SK-N-SH (cell line): ENCODE data around the gene TMEM30A. TPM values are rescaled to one million over a fixed set of nuclear protein-coding genes. Genes with fewer than 3 reads are reported as not detected.

Experiments used
- CTCF ChIA-PET: fragments of 300-600, 350-600 bp; formaldehyde crosslinking; extraction: SDS; loops from one replicate; lab custom pipeline; 2021; lab: Yijun Ruan, JAX
- POLR2A ChIA-PET: fragments of 350-600 bp; sonication (Branson Sonifier 250); formaldehyde crosslinking; extraction: SDS; loops from one replicate; lab custom pipeline; 2020; ENCODE audit warnings: antibody characterized with exemption, inconsistent platforms; lab: Yijun Ruan, JAX
- DNase-seq: peaks from one replicate; pipeline ENCODE4 v3.0.0; 2012
- H2AFZ ChIP-seq: fragments of 200-600 bp; sonication (generic); 2 replicates; pipeline ENCODE4 v1.8.1; 2016; ENCODE audit warnings: antibody characterized with exemption, mild to moderate bottlenecking, low read depth
- H3F3A ChIP-seq: fragments of 200-600 bp; sonication (generic); replicated peaks from 2 replicates; pipeline ENCODE3; 2016; ENCODE audit warnings: antibody characterized with exemption, mild to moderate bottlenecking; ENCODE audit not compliant: insufficient read depth
- H3K27ac ChIP-seq, 2 experiments: fragments of 200-500 bp in 1 of 2; fragments of 200-600 bp in 1 of 2; sonication (Bioruptor generic) in 1 of 2; sonication (generic), shearing (Covaris generic) in 1 of 2; 2 replicates each; pipeline versions ENCODE4 v1.5.1 to v1.6.1; 2014 to 2016; ENCODE audit warnings: low read depth in 2 of 2, inconsistent platforms in 1 of 2, low read length in 1 of 2, mild to moderate bottlenecking in 1 of 2, mixed read lengths in 1 of 2
- H3K27me3 ChIP-seq: fragments of 200-600 bp; sonication (generic), shearing (Covaris generic); 2 replicates; pipeline ENCODE4 v1.6.1; 2016; ENCODE audit warnings: mixed run types; ENCODE audit not compliant: insufficient read depth
- H3K36me3 ChIP-seq, 2 experiments: fragments of 200-500 bp in 1 of 2; fragments of 200-600 bp in 1 of 2; sonication (Bioruptor generic) in 1 of 2; sonication (generic) in 1 of 2; replicated peaks in 1 of 2; 2 replicates each; pipeline versions ENCODE3 to v1.5.1; 2014 to 2016; ENCODE audit warnings: low read length in 1 of 2, mild to moderate bottlenecking in 1 of 2; ENCODE audit not compliant: insufficient read depth in 2 of 2, control insufficient read depth in 1 of 2
- H3K4me1 ChIP-seq, 2 experiments: fragments of 200-500 bp in 1 of 2; fragments of 200-600 bp in 1 of 2; sonication (Bioruptor generic) in 1 of 2; sonication (generic), shearing (Covaris generic) in 1 of 2; 2 replicates each; pipeline versions ENCODE4 v1.5.1 to v1.6.1; 2014 to 2016; ENCODE audit warnings: low read depth in 1 of 2, low read length in 1 of 2, mixed run types in 1 of 2; ENCODE audit not compliant: insufficient read depth in 2 of 2, control insufficient read depth in 1 of 2
- H3K4me2 ChIP-seq: fragments of 200-600 bp; sonication (generic), shearing (Covaris generic); 2 replicates; pipeline ENCODE4 v1.6.1; 2017; ENCODE audit warnings: mixed run types
- H3K4me3 ChIP-seq, 2 experiments: fragments of 200-500 bp in 1 of 2; fragments of 200-600 bp in 1 of 2; sonication (Bioruptor generic) in 1 of 2; sonication (generic), shearing (Covaris generic) in 1 of 2; 2 replicates each; pipeline versions ENCODE4 v1.5.1 to v1.8.1; 2014 to 2016; ENCODE audit warnings: low read depth in 2 of 2, inconsistent platforms in 1 of 2, low read length in 1 of 2, mild to moderate bottlenecking in 1 of 2, mixed read lengths in 1 of 2, moderate library complexity in 1 of 2
- H3K79me2 ChIP-seq: fragments of 200-600 bp; sonication (generic); 2 replicates; pipeline ENCODE4 v1.8.1; 2017; ENCODE audit warnings: mild to moderate bottlenecking; ENCODE audit not compliant: insufficient read depth
- H3K9ac ChIP-seq: fragments of 200-600 bp; sonication (generic); 2 replicates; pipeline ENCODE4 v1.6.1; 2017; ENCODE audit warnings: mixed run types
- H3K9me2 ChIP-seq: fragments of 200-600 bp; sonication (generic); 2 replicates; pipeline ENCODE4 v1.6.1; 2017; ENCODE audit warnings: mixed run types
- H3K9me3 ChIP-seq: fragments of 200-600 bp; sonication (generic); 2 replicates; pipeline ENCODE4 v1.6.1; 2017; ENCODE audit warnings: mixed run types, mild to moderate bottlenecking, moderate library complexity
- H4K20me1 ChIP-seq: fragments of 200-600 bp; sonication (generic); 2 replicates; pipeline ENCODE4 v1.6.1; 2017; ENCODE audit warnings: mild to moderate bottlenecking, mixed run types; ENCODE audit not compliant: insufficient read depth
- EP300 ChIP-seq, 2 experiments: IDR thresholded peaks; 2 replicates each; pipeline versions ENCODE4 v1.4.0 to v1.6.1; 2012; ENCODE audit warnings: borderline replicate concordance in 1 of 2, low read depth in 1 of 2, low read length in 1 of 2
- FOSL2 ChIP-seq: IDR thresholded peaks from 2 replicates; pipeline ENCODE4 v1.4.0; 2012; ENCODE audit warnings: low read depth, mild to moderate bottlenecking, moderate library complexity, borderline replicate concordance
- FOXJ3 ChIP-seq: sonication (generic); formaldehyde crosslinking; IDR thresholded peaks from 2 replicates; pipeline ENCODE4 v1.5.1; 2020; ENCODE audit warnings: mild to moderate bottlenecking, missing genetic modification reagents
- FOXM1 ChIP-seq: IDR thresholded peaks from 2 replicates; pipeline ENCODE4 v1.4.0; 2012; ENCODE audit warnings: low read depth, mild to moderate bottlenecking
- IRF3 ChIP-seq: fragments of 150-350 bp; IDR thresholded peaks from 2 replicates; pipeline ENCODE4 v1.6.1; 2016; ENCODE audit warnings: mild to moderate bottlenecking, low read depth, low read length
- JUND ChIP-seq: IDR thresholded peaks from 2 replicates; pipeline ENCODE4 v1.4.0; 2012
- MAX ChIP-seq: IDR thresholded peaks from 2 replicates; pipeline ENCODE4 v1.4.0; 2012; ENCODE audit warnings: low read depth
- MXI1 ChIP-seq: IDR thresholded peaks from 2 replicates; pipeline ENCODE4 v1.6.1; 2012; ENCODE audit warnings: mild to moderate bottlenecking, low read depth, low read length, improper control_type of control experiment
- NRF1 ChIP-seq: IDR thresholded peaks from 2 replicates; pipeline ENCODE4 v1.6.1; 2012; ENCODE audit warnings: low read depth, mild to moderate bottlenecking, low read length
- POLR2AphosphoS5 ChIP-seq: IDR thresholded peaks from 2 replicates; pipeline ENCODE4 v1.6.1; 2012; ENCODE audit warnings: low read depth, low read length
- REST ChIP-seq: IDR thresholded peaks from 2 replicates; pipeline ENCODE4 v1.6.1; 2012; ENCODE audit warnings: mild to moderate bottlenecking, low read depth, low read length, moderate library complexity
- SMC3 ChIP-seq: IDR thresholded peaks from 2 replicates; pipeline ENCODE4 v1.6.1; 2012; ENCODE audit warnings: low read depth, low read length, improper control_type of control experiment
- USF1 ChIP-seq: IDR thresholded peaks from 2 replicates; pipeline ENCODE4 v1.4.0; 2012; ENCODE audit warnings: low read depth, borderline replicate concordance
- USF2 ChIP-seq: fragments of 150-350 bp; IDR thresholded peaks from 2 replicates; pipeline ENCODE4 v1.6.1; 2017; ENCODE audit warnings: antibody characterized with exemption, low read length, low read depth, borderline replicate concordance
- WGBS: methylation state at CpG from one replicate; pipeline ENCODE4 v1.1.6; 2017; ENCODE audit warnings: low lambda C conversion rate; 5-methylcytosine and 5-hydroxymethylcytosine counted together
- polyA plus RNA-seq, 3 experiments: library from polyadenylated mRNA; depleted of rRNA; stranded (reverse); fragments of >200 nt; gene quantifications; 2 replicates each; pipeline ENCODE4 v1.2.3, GENCODE V29; 2012

The TMEM30A gene
- polyA plus RNA-seq, 1 of the 3 experiments (the other 2 are of a cell fraction) = 22.8 TPM

- H2AFZ ChIP-seq = no peak overlapping the region
- H3K27ac ChIP-seq = no peak overlapping the region
- 100% methylated on average over 1 of the region's 1 CpG for WGBS
- H3K4me3 ChIP-seq = no peak overlapping the region
- CTCF ChIA-PET = interaction anchor here (0.9 to 3.4 kb wide), 2 partner anchors 9 to 13 kb away, joined by 4 to 18 read pairs; no protein-coding TSS in a partner anchor
- no peak overlapping the region for H3K9ac ChIP-seq
- no peak overlapping the region for H3K4me2 ChIP-seq
- no peaks in the 10 kb centered on the region for H3K4me1 ChIP-seq
- no peak for DNase-seq
- no peaks in the 10 kb centered on the region for H3F3A ChIP-seq
- H3K9me3 ChIP-seq = no peaks in the 10 kb centered on the region
- H3K9me2 ChIP-seq = no peaks in the 10 kb centered on the region
- H3K79me2 ChIP-seq = peaks cover 17% of the 10 kb centered on the region
- H4K20me1 ChIP-seq = no peaks in the 10 kb centered on the region; the same call in 1 of the 2 replicates
- POLR2A ChIA-PET = no interaction called here
- TF ChIP-seq NRF1 (no peak), FOXM1 (no peak), SMC3 (no peak)
- no peaks in the 10 kb centered on the region for H3K27me3 ChIP-seq
- peaks cover 74 to 80% of the 10 kb centered on the region in 2 experiments for H3K36me3 ChIP-seq
These were observed 27.1 kb downstream of the TMEM30A start for GRCh38 chr6:75257343-75258087.

- no peak overlapping the region for H3K9ac ChIP-seq
- CTCF ChIA-PET = interaction anchor here (1.0 to 5.2 kb wide), 3 partner anchors 11 to 40 kb away, joined by 3 to 35 read pairs (median 4); no protein-coding TSS in a partner anchor
- H3K36me3 ChIP-seq = peaks cover 31 to 32% of the 10 kb centered on the region in 2 experiments
- no peaks in the 10 kb centered on the region for H3K27me3 ChIP-seq
- no peaks in the 10 kb centered on the region for H4K20me1 ChIP-seq
- no peak overlapping the region for H2AFZ ChIP-seq
- POLR2A ChIA-PET = no interaction called here
- H3K4me2 ChIP-seq = no peak overlapping the region
- no peaks in the 10 kb centered on the region; the same call in 1 of the 2 replicates for H3K79me2 ChIP-seq
- no peak for DNase-seq
- WGBS = 96% methylated on average over 2 of the region's 2 CpGs
- no peak overlapping the region for H3K4me3 ChIP-seq
- H3K9me2 ChIP-seq = no peaks in the 10 kb centered on the region
- H3K4me1 ChIP-seq = no peaks in the 10 kb centered on the region; a peak in 1 of 4 replicates
- no peaks in the 10 kb centered on the region for H3K9me3 ChIP-seq
- H3K27ac ChIP-seq = no peak overlapping the region
- no peaks in the 10 kb centered on the region for H3F3A ChIP-seq
- no peak for TF ChIP-seq MXI1
- no peak for TF ChIP-seq POLR2AphosphoS5
- no peak for TF ChIP-seq FOSL2
- TF ChIP-seq REST = no peak
- TF ChIP-seq USF1 = no peak
- TF ChIP-seq MAX = no peak
- no peak for TF ChIP-seq IRF3
- no peak for TF ChIP-seq JUND
- TF ChIP-seq USF2 = no peak
- no peak for TF ChIP-seq FOXJ3 (CRISPR knock-in tag)
- no peak for TF ChIP-seq EP300 (IDR thresholded peaks at IDR 0.05; ENCODE audit: borderline replicate concordance in 1 of 2, low read depth in 1 of 2, low read length in 1 of 2)
- no peak for TF ChIP-seq SMC3
These were observed 34.0 kb downstream of the TMEM30A start for GRCh38 chr6:75250552-75250951.
